Measurements from ENCODE around the gene RUVBL2.

The RUVBL2 gene

DNA sequence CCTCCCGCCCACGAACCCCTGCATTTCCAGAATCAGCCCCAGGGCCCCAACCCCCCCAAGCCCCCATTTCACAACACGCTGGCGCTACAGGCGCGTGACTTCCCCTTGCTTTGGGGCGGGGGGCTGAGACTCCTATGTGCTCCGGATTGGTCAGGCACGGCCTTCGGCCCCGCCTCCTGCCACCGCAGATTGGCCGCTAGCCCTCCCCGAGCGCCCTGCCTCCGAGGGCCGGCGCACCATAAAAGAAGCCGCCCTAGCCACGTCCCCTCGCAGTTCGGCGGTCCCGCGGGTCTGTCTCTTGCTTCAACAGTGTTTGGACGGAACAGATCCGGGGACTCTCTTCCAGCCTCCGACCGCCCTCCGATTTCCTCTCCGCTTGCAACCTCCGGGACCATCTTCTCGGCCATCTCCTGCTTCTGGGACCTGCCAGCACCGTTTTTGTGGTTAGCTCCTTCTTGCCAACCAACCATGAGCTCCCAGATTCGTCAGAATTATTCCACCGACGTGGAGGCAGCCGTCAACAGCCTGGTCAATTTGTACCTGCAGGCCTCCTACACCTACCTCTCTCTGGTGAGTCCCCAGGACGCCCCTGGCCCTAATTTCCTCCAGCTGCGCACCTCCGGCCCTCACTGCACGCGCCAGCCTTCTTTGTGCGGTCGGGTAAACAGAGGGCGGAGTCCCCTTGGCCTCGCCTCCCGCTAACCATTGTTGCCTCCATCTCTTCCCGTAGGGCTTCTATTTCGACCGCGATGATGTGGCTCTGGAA lies 28.5 kb upstream of the RUVBL2 start, which contains the start of gene FTL:
TSS of gene FTL (plus strand) at position 270 of the 766 bp plus-strand sequence. CDS start at position 469, 199 bp downstream.
- Histone ChIP-seq H3K9me3 (ENCODE audit: control insufficient read depth in 2 of 2, low read length in 2 of 2) (no peaks in the 10 kb centered on the region), H3K4me1 (ENCODE audit: control insufficient read depth, insufficient read depth, low read length) (peaks cover 35% of the 10 kb centered on the region), H3K27ac (ENCODE audit: low read length) (peak within 1 kb of the TSS; percentile 86), H3K4me3 (ENCODE audit: low read length in 2 of 2) (peak within 1 kb of the TSS; percentile 95 to 97), H3K36me3 (ENCODE audit: control insufficient read depth in 2 of 2, insufficient read depth in 2 of 2, low read length in 2 of 2) (peaks cover 11 to 23% of the 10 kb centered on the region in 2 donors), H3K9ac (ENCODE audit: low read length in 2 of 2) (peak within 1 kb of the TSS; percentile 93 to 94), H3K27me3 (ENCODE audit: control insufficient read depth in 1 of 2, insufficient read depth in 2 of 2, low read length in 2 of 2) (no peaks in the 10 kb centered on the region)

DNA sequence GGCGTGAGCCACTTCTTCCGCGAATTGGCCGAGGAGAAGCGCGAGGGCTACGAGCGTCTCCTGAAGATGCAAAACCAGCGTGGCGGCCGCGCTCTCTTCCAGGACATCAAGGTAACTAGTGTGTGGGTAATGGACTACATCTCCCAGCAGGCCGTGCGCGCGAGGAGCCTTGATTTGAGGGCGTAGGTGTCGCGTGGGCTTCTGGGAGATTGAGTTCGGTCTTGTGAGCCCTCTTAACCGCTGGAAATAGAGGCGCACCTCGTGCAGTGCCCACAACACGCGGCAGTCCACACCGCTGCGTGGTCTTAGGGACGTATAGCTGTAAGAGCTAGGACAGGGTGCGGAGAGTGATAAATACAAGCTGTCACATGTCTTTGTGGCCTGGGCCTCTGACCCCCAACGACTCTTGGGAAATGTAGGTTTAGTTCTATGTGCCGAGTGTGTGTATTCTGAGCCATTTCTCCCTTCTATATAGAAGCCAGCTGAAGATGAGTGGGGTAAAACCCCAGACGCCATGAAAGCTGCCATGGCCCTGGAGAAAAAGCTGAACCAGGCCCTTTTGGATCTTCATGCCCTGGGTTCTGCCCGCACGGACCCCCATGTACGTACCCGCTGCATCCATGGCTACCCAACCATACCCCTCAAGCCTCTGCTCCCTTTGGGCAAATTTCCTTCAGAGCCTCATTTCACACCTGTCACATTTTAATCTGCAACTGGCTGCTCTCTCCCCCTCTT lies 27.7 kb upstream of the RUVBL2 start:
- Histone ChIP-seq H3K36me3 (ENCODE audit: control insufficient read depth in 2 of 2, insufficient read depth in 2 of 2, low read length in 2 of 2) (peaks cover 15 to 25% of the 10 kb centered on the region in 2 donors), H3K4me1 (ENCODE audit: control insufficient read depth, insufficient read depth, low read length) (peaks cover 40% of the 10 kb centered on the region), H3K4me3 (ENCODE audit: low read length in 2 of 2) (peak overlapping the region; percentile 95 to 97), H3K27ac (ENCODE audit: low read length) (peak overlapping the region; percentile 86), H3K27me3 (ENCODE audit: control insufficient read depth in 1 of 2, insufficient read depth in 2 of 2, low read length in 2 of 2) (no peaks in the 10 kb centered on the region), H3K9me3 (ENCODE audit: control insufficient read depth in 2 of 2, low read length in 2 of 2) (no peaks in the 10 kb centered on the region), H3K9ac (ENCODE audit: low read length in 2 of 2) (peak overlapping the region; percentile 93 to 94)

DNA sequence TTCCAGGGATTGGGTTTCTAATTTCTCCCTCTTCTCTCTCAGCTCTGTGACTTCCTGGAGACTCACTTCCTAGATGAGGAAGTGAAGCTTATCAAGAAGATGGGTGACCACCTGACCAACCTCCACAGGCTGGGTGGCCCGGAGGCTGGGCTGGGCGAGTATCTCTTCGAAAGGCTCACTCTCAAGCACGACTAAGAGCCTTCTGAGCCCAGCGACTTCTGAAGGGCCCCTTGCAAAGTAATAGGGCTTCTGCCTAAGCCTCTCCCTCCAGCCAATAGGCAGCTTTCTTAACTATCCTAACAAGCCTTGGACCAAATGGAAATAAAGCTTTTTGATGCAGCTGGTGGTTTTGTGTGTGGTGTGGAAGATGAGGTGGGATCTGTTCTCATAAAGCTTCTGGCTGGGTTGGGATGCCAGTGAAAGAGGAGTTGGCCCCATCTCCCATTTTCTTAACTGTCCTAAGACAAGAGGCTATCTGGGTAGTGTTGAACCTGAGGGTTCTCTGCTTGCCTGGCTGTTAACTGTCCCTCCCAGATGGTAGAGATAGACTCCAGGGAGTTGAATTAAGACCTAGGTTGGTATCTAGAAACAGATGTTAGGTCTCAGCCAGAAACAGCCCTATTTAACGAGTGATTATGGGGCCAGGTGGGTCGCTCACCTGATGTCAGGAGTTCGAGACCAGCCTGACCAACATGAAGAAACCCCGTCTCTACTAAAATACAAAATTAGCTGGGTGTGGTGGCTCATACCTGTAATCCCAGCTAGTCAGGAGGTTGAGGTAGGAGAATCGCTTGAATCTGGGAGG lies 26.9 kb upstream of the RUVBL2 start:
- Histone ChIP-seq H3K4me3 (ENCODE audit: low read length in 2 of 2) (peak overlapping the region; percentile 95 to 97), H3K9ac (ENCODE audit: low read length in 2 of 2) (peak overlapping the region; percentile 93 to 94), H3K36me3 (ENCODE audit: control insufficient read depth in 2 of 2, insufficient read depth in 2 of 2, low read length in 2 of 2) (peaks cover 15 to 27% of the 10 kb centered on the region in 2 donors), H3K27me3 (ENCODE audit: control insufficient read depth in 1 of 2, insufficient read depth in 2 of 2, low read length in 2 of 2) (no peaks in the 10 kb centered on the region), H3K4me1 (ENCODE audit: control insufficient read depth, insufficient read depth, low read length) (peaks cover 42% of the 10 kb centered on the region), H3K9me3 (ENCODE audit: control insufficient read depth in 2 of 2, low read length in 2 of 2) (no peaks in the 10 kb centered on the region), H3K27ac (ENCODE audit: low read length) (peak overlapping the region; percentile 86)

GRCh38 chr19:48967346-48968178 lies 26.1 kb upstream of the RUVBL2 start:
- H3K4me1 ChIP-seq (ENCODE audit: control insufficient read depth, insufficient read depth, low read length), result peaks cover 42% of the 10 kb centered on the region
- H3K4me3 ChIP-seq (ENCODE audit: low read length in 2 of 2), result peak overlapping the region in 1 of 2 donors; percentile 35
- no peaks in the 10 kb centered on the region for H3K27me3 ChIP-seq (ENCODE audit: control insufficient read depth in 1 of 2, insufficient read depth in 2 of 2, low read length in 2 of 2)
- no peak overlapping the region for H3K9ac ChIP-seq (ENCODE audit: low read length in 2 of 2)
- H3K36me3 ChIP-seq (ENCODE audit: control insufficient read depth in 2 of 2, insufficient read depth in 2 of 2, low read length in 2 of 2), result peaks cover 15 to 27% of the 10 kb centered on the region in 2 donors
- peak overlapping the region; percentile 37 for H3K27ac ChIP-seq (ENCODE audit: low read length)
- H3K9me3 ChIP-seq (ENCODE audit: control insufficient read depth in 2 of 2, low read length in 2 of 2), result no peaks in the 10 kb centered on the region

- peaks cover 17 to 34% of the 10 kb centered on the region in 2 donors for H3K36me3 ChIP-seq (ENCODE audit: control insufficient read depth in 2 of 2, insufficient read depth in 2 of 2, low read length in 2 of 2)
- H3K4me3 ChIP-seq (ENCODE audit: low read length in 2 of 2), result no peak overlapping the region
- H3K9me3 ChIP-seq (ENCODE audit: control insufficient read depth in 2 of 2, low read length in 2 of 2), result no peaks in the 10 kb centered on the region
- peak overlapping the region; percentile 18 for H3K27ac ChIP-seq (ENCODE audit: low read length)
- no peak overlapping the region for H3K9ac ChIP-seq (ENCODE audit: low read length in 2 of 2)
- H3K4me1 ChIP-seq (ENCODE audit: control insufficient read depth, insufficient read depth, low read length), result peaks cover 41% of the 10 kb centered on the region
- no peaks in the 10 kb centered on the region for H3K27me3 ChIP-seq (ENCODE audit: control insufficient read depth in 1 of 2, insufficient read depth in 2 of 2, low read length in 2 of 2)
These were observed 25.5 kb upstream of the RUVBL2 start for GRCh38 chr19:48968179-48968661.

- H3K27ac ChIP-seq (ENCODE audit: low read length), result peak overlapping the region; percentile 18
- H3K4me3 ChIP-seq (ENCODE audit: low read length in 2 of 2), result no peak overlapping the region
- no peaks in the 10 kb centered on the region for H3K9me3 ChIP-seq (ENCODE audit: control insufficient read depth in 2 of 2, low read length in 2 of 2)
- peaks cover 20 to 36% of the 10 kb centered on the region in 2 donors for H3K36me3 ChIP-seq (ENCODE audit: control insufficient read depth in 2 of 2, insufficient read depth in 2 of 2, low read length in 2 of 2)
- H3K27me3 ChIP-seq (ENCODE audit: control insufficient read depth in 1 of 2, insufficient read depth in 2 of 2, low read length in 2 of 2), result no peaks in the 10 kb centered on the region
- peaks cover 35% of the 10 kb centered on the region for H3K4me1 ChIP-seq (ENCODE audit: control insufficient read depth, insufficient read depth, low read length)
- no peak overlapping the region for H3K9ac ChIP-seq (ENCODE audit: low read length in 2 of 2)
These were observed 24.9 kb upstream of the RUVBL2 start for GRCh38 chr19:48968813-48969218.

DNA sequence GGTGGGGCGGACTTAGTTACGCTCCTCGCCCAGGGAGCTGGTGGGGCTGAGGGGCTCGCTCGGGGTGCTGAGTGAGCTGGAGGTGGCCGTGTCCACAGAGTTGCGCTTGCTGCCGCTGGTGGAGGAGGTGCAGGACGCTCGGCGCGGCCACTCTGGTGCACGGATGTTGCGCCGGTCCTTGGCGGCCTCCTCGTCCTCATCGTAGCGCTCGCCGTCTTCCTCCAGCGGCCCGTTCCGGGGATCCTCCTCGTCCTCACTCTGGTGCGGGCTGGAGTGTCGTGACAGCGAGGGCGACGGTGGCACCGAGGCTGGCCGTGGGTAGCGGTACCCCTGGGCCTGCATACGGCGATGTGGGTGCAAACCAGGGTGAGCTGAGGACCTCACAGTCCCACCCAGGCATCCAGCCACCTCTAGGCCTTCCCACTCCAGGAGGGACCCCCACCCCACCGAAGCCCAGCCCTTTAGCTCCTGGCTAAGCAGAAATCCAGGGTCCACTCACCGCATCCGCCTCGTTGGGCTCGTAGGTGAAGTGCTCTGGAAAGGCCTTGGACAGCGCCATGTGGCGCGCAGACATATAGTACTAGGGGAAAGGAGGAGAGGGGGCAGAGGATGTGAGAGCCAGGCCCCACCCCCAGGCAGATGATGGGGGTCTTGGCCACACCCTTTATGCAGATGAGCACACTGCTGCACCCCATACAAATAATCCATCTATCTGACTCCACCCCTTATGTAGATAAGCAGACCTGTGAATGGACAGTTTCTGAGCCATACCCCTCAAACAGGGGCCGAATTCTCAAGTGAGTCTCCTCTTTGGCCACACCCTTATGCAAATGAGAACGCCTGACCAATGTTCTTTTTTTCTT lies 24.2 kb upstream of the RUVBL2 start:
- H3K27ac ChIP-seq (ENCODE audit: low read length), result no peak overlapping the region
- peaks cover 27 to 43% of the 10 kb centered on the region in 2 donors for H3K36me3 ChIP-seq (ENCODE audit: control insufficient read depth in 2 of 2, insufficient read depth in 2 of 2, low read length in 2 of 2)
- no peak overlapping the region for H3K4me3 ChIP-seq (ENCODE audit: low read length in 2 of 2)
- no peaks in the 10 kb centered on the region for H3K27me3 ChIP-seq (ENCODE audit: control insufficient read depth in 1 of 2, insufficient read depth in 2 of 2, low read length in 2 of 2)
- H3K9ac ChIP-seq (ENCODE audit: low read length in 2 of 2), result no peak overlapping the region
- peaks cover 28% of the 10 kb centered on the region for H3K4me1 ChIP-seq (ENCODE audit: control insufficient read depth, insufficient read depth, low read length)
- H3K9me3 ChIP-seq (ENCODE audit: control insufficient read depth in 2 of 2, low read length in 2 of 2), result no peaks in the 10 kb centered on the region

- H3K27me3 ChIP-seq (ENCODE audit: control insufficient read depth in 1 of 2, insufficient read depth in 2 of 2, low read length in 2 of 2), result no peaks in the 10 kb centered on the region
- peaks cover 28 to 45% of the 10 kb centered on the region in 2 donors for H3K36me3 ChIP-seq (ENCODE audit: control insufficient read depth in 2 of 2, insufficient read depth in 2 of 2, low read length in 2 of 2)
- H3K4me1 ChIP-seq (ENCODE audit: control insufficient read depth, insufficient read depth, low read length), result peaks cover 25% of the 10 kb centered on the region
- no peaks in the 10 kb centered on the region for H3K9me3 ChIP-seq (ENCODE audit: control insufficient read depth in 2 of 2, low read length in 2 of 2)
- no peak overlapping the region for H3K9ac ChIP-seq (ENCODE audit: low read length in 2 of 2)
- no peak overlapping the region for H3K27ac ChIP-seq (ENCODE audit: low read length)
- no peak overlapping the region for H3K4me3 ChIP-seq (ENCODE audit: low read length in 2 of 2)
These were observed 23.4 kb upstream of the RUVBL2 start for GRCh38 chr19:48970139-48970766.

DNA sequence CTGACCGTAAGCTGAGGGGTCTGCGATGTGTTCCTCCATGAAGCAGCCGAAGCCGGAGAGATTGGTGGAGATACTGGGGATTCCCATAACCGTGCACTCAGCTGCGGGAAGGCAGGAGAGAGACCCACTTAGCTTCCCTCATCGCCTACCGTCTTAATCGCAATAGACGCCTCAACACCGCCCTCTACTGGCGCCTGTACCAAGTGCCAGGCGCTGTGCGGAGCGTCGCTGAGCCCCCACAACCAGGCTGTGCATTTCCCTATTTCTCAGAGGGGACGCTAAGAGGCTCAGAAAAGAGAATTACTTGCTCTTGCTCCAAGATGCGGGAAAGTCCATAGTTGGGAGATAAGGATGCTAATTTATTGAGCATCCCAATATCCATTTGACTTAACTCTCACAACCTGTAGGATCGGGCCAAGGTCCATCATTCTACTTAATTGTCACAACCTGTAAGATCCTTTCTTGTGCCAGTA lies 22.7 kb upstream of the RUVBL2 start:
- Histone ChIP-seq H3K27me3 (ENCODE audit: control insufficient read depth in 1 of 2, insufficient read depth in 2 of 2, low read length in 2 of 2) (no peaks in the 10 kb centered on the region), H3K4me1 (ENCODE audit: control insufficient read depth, insufficient read depth, low read length) (peaks cover 24% of the 10 kb centered on the region), H3K9ac (ENCODE audit: low read length in 2 of 2) (no peak overlapping the region), H3K4me3 (ENCODE audit: low read length in 2 of 2) (peak overlapping the region in 1 of 2 donors; percentile 15), H3K27ac (ENCODE audit: low read length) (no peak overlapping the region), H3K9me3 (ENCODE audit: control insufficient read depth in 2 of 2, low read length in 2 of 2) (no peaks in the 10 kb centered on the region), H3K36me3 (ENCODE audit: control insufficient read depth in 2 of 2, insufficient read depth in 2 of 2, low read length in 2 of 2) (peaks cover 28 to 45% of the 10 kb centered on the region in 2 donors)

All from stomach smooth muscle (tissue), 2 donors.